Right renal cortex interstitium (tissue), 3 donors: ENCODE data around the gene DNAJC4. TPM values are rescaled to one million over a fixed set of nuclear protein-coding genes. Genes with fewer than 3 reads are reported as not detected.

Source experiments
- DNase-seq, 3 donors: peaks; one replicate each; pipeline ENCODE4 v3.0.0-alpha.2; 2013; ENCODE audit warnings: low read depth in 3 of 3, low spot score in 2 of 3
- polyA plus RNA-seq, 3 donors: library from polyadenylated mRNA; unstranded; fragments of 120-200 nt; gene quantifications; one replicate each; pipeline ENCODE4 v1.2.1, GENCODE V29; 2013; ENCODE audit not compliant: insufficient read length in 3 of 3

DNAJC4 gene
- polyA plus RNA-seq, 3 donors = 54.5 to 61.9 (median 54.7) TPM

GRCh38 chr11:64227405-64227956 is 2.9 kb upstream of the DNAJC4 start:
- no peak for DNase-seq

DNA sequence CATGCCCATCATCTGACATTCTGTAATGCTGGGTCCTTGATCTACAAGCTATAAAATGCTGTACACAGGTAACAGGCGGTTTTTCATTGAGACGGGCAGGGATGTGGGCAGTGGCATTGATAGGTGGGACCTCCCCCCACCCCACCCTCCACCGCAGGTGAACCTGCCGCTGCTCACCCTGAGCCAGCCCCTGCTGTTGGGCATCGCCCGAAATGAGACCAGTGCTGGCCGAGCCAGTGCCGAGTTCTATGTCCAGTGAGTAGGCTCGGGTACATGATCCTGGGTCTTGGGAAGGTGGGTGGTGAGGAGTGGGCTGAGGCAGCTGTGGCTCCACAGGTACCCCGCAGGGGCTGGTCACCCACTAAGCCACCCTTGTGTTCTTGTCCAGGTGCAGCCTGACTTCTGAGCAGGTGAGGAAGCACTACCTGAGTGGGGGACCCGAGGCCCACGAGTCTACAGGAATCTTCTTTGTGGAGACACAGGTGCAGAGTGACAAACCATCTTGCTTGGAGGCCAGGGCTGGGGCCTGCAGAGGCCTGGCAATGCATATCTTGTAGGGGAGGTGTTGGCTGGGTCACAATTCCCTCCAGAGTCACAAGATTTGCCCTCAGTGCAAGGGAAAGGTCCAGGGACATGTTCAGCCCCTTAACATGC is 1.1 kb upstream of the DNAJC4 start:
- DNase-seq = no peak

- no peak for DNase-seq
Observed at GRCh38 chr11:64229744-64230170, 591 bp upstream of the DNAJC4 start.

GRCh38 chr11:64230985-64231365 is 627 bp downstream of the DNAJC4 start:
- DNase-seq = no peak

- DNase-seq = no peak
Observed at GRCh38 chr11:64231546-64231945, 1.2 kb downstream of the DNAJC4 start.

DNA sequence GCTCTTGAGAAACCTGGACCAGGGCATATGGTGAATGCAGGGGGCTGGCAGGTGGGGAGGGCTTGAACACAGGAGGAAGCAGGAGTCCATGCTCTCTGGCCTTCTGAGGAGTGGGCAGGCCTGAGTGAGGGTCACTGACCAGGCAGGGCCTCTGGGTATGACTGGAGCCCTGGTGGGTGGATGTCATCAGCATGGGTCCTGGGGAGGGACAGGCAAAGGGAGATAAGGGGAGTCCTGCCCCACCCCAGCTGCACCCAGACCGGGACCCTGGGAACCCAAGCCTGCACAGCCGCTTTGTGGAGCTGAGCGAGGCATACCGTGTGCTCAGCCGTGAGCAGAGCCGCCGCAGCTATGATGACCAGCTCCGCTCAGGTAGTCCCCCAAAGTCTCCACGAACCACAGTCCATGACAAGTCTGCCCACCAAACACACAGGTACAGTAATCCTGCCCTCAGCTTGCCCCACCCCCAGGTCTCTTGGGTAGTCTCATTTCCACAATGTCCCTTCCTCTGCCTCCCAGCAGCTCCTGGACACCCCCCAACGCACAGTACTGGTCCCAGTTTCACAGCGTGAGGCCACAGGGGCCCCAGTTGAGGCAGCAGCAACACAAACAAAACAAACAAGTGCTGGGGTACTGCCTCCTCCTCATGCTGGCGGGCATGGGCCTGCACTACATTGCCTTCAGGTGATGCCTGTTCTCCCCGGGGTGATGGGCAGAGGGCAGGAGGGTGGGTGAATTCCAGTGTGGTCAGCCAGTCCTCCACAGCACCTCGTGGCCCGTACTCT is 2.0 kb downstream of the DNAJC4 start:
- no peak for DNase-seq

DNA sequence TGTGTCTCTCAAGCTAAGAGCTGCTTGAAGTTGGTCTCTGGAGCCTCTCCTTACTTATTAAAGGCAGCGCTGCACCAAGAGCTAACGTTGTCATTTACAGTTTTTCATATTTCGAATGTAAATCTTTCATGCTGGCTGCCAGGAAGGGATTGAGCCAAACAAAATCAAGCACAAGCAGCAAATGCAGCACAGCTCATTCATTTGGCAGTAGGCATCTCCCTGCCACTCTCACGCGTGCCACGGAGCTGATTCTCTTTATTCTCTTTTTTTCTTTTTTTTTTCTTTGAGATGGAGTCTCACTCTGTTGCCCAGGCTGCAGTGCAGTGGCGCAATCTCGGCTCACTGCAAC is 2.6 kb downstream of the DNAJC4 start:
- no peak for DNase-seq

GRCh38 chr11:64233913-64234586 is 3.7 kb downstream of the DNAJC4 start, which contains the start of gene VEGFB:
TSS of gene VEGFB (plus strand) at chr11:64234584. CDS start at chr11:64234834, 250 bp downstream.
- no peak for DNase-seq

- no peak for DNase-seq
Observed at GRCh38 chr11:64234647-64235379, 4.5 kb downstream of the DNAJC4 start.

- DNase-seq = no peak
Observed at GRCh38 chr11:64235437-64236161, 5.3 kb downstream of the DNAJC4 start.

DNA sequence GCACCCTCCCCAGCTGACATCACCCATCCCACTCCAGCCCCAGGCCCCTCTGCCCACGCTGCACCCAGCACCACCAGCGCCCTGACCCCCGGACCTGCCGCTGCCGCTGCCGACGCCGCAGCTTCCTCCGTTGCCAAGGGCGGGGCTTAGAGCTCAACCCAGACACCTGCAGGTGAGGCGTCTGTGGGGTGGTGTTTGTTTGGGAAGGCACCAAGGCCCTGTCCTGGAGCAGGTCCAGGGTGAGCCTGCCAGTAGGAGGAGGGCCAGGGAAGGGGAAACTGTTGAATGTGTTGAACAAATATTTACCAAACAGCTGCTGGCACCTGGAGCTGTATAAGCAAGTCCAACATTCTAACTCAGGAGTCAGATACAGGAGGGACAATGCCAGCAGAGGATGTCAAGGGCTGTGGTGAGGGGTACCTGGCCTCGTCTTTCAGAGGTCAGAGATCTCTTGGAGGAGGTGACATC is 7.2 kb downstream of the DNAJC4 start:
- DNase-seq = no peak

- no peak for DNase-seq
Observed at GRCh38 chr11:64238076-64238475, 7.7 kb downstream of the DNAJC4 start.

- DNase-seq = no peak
Observed at GRCh38 chr11:64238999-64239398, 8.7 kb downstream of the DNAJC4 start.

DNA sequence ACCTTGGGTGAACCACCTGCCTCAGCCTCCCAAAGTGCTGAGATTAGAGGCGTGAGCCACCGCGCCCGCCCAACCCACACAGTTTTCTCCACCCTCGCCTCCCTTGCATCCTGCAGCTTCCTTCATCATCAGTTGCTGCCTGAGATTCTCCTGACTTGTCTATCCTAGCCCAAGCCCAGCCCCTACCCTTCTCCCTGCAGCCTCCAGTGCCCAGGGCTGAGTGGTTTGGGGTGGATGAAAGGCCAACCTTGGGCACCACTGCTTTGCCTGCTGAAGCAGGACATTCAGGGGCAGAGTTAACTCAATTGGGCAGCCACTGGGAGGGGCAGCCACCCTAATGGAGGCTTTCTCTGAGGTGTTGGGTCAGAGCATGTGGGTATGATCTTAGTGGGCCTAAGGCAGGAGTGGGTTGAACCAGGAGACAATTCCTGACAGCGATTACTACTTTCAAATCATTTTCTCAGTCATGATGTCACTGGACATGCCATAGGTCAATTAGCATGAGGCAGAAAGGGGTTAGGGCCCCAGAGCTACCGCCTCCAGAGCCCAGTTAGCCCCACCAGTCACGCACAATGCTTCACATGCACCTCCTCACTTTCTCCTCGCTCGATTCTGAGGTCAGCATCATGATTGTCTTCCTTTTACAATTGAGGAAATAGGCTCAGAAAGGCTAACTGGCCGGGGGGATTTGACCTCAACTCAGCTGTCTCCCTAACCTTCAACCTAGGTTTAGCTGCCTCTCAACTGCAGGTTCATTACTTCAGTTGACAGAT is 9.5 kb downstream of the DNAJC4 start:
- no peak for DNase-seq

- DNase-seq = peak; percentile 88 to 93 (median 92)
Observed at GRCh38 chr11:64240435-64241240, 10.3 kb downstream of the DNAJC4 start, which contains the start of gene FKBP2. TSS of gene FKBP2 (plus strand) at chr11:64241095. CDS start at chr11:64242388, 1,293 bp downstream.

DNA sequence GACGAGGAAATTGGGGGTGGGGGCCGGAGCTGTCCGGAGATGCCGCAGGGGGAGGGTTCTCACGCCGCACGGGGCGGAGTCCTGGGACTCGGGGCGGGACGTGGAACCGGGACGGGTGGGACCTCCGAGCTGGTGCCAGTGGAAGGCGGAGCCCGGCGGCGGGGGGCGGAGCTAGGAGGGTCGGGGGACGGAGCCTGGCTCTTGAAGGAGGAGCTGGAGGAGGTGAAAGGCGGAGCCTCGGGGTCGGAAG is 10.8 kb downstream of the DNAJC4 start:
- peak in 2 of 3 donors; percentile 96 to 97 for DNase-seq

DNA sequence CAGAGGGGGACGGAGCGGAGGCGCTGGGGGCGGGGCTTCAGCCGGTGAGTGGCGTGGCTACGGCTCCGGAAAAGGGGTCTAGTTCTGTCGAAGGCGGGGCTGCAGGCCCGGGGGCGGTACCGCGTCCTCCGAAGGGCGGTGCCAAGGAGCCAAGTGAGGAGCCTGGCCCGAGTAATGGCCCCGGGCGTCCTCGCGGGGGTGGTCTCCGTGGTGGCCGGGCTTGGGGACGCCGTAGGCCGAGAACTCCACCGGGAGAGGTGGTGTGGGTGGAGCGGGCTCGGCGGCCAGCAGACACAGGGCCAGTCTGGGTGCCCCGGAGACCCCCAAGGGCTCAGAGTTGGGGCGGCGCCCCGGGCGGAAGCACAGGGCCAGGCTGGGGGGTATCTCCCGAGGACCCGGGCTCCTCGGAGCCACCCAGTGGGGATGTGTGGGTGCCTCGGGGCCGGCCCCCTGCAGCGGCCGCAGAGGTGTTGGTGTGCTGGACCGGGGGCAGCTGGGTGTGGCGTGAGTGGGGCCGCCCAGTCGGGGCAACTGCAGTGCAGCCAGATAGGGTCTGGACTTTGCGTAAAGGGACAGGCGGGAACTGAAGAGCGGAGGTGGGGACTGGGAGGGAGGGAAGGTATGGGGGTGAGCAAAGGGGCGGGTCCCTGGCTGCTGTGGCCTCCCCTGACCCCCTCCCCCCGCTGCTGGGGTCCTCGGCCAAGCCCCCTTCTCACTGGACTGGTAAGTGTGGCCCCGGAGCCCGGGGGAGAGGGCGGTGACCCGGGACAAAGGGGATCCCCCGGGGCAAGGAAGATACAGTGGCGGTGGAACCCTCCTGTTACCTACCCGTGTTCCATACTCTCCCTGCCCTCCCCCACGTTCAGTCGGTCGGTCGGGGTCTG is 11.4 kb downstream of the DNAJC4 start:
- peak in 1 of 3 donors; percentile 94 for DNase-seq
